ENCODE measurements around the gene GREB1. TPM values are rescaled to one million over a fixed set of nuclear protein-coding genes. Genes with fewer than 3 reads are reported as not detected.

GREB1 gene
- total RNA-seq, 1 donor from 2014 or later: 30.8 TPM

- Histone ChIP-seq H3K9ac (no peak overlapping the region), H3K27me3 (no peaks in the 10 kb centered on the region), H2AFZ (replicated peaks) (no peak overlapping the region), H3K4me2 (no peak overlapping the region), H3K27ac (no peak overlapping the region), H3K4me3 (no peak overlapping the region), H4K20me1 (ENCODE audit: low read depth) (peaks cover 41% of the 10 kb centered on the region), H3K36me3 (no peaks in the 10 kb centered on the region), H3K79me2 (ENCODE audit: low read depth) (peaks cover 72% of the 10 kb centered on the region), H3F3A (ENCODE audit: low read depth) (peaks cover 22% of the 10 kb centered on the region), H3K9me3 (ENCODE audit: low read depth) (no peaks in the 10 kb centered on the region), H3K4me1 (peaks cover 42% of the 10 kb centered on the region)
- Mint-ChIP-seq H3K4me3 (no peak overlapping the region), H3K27ac (peak overlapping the region; percentile 43), H3K9me3 (no peaks in the 10 kb centered on the region), H3K27me3 (ENCODE audit: insufficient read depth, low read depth) (peaks cover 2% of the 10 kb centered on the region), H3K36me3 (peaks cover 33% of the 10 kb centered on the region), H3K4me1 (peaks cover 61% of the 10 kb centered on the region)
- no peak for TF ChIP-seq CTCF (IDR thresholded peaks at IDR 0.05)
- no peak for TF ChIP-seq EZH2 (IDR thresholded peaks at IDR 0.05)
- TF ChIP-seq EZH2phosphoT487 (IDR thresholded peaks at IDR 0.05): no peak
- no peak for DNase-seq (ENCODE audit: low spot score)
Measured at GRCh38 chr2:11550901-11551568, 17.2 kb downstream of the GREB1 start.

- Histone ChIP-seq H3K36me3 (no peaks in the 10 kb centered on the region), H3K4me3 (no peak overlapping the region), H3K79me2 (ENCODE audit: low read depth) (peaks cover 70% of the 10 kb centered on the region), H3K27ac (no peak overlapping the region), H3K4me1 (peaks cover 43% of the 10 kb centered on the region), H2AFZ (replicated peaks) (no peak overlapping the region), H3K9me3 (ENCODE audit: low read depth) (no peaks in the 10 kb centered on the region), H3F3A (ENCODE audit: low read depth) (peaks cover 15% of the 10 kb centered on the region), H3K27me3 (no peaks in the 10 kb centered on the region), H3K9ac (no peak overlapping the region), H3K4me2 (no peak overlapping the region), H4K20me1 (ENCODE audit: low read depth) (peaks cover 40% of the 10 kb centered on the region)
- H3K27ac Mint-ChIP-seq: peak overlapping the region; percentile 43
- peaks cover 2% of the 10 kb centered on the region for H3K27me3 Mint-ChIP-seq (ENCODE audit: insufficient read depth, low read depth)
- no peak for DNase-seq (ENCODE audit: low spot score)
- peaks cover 33% of the 10 kb centered on the region for H3K36me3 Mint-ChIP-seq
- no peak for TF ChIP-seq CTCF (IDR thresholded peaks at IDR 0.05)
- TF ChIP-seq EZH2 (IDR thresholded peaks at IDR 0.05): no peak
- TF ChIP-seq EZH2phosphoT487 (IDR thresholded peaks at IDR 0.05): no peak
- H3K4me1 Mint-ChIP-seq: peaks cover 64% of the 10 kb centered on the region
- H3K9me3 Mint-ChIP-seq: no peaks in the 10 kb centered on the region
- H3K4me3 Mint-ChIP-seq: no peak overlapping the region
Measured at GRCh38 chr2:11551569-11552259, 17.9 kb downstream of the GREB1 start.

- H3K4me1 Mint-ChIP-seq: peaks cover 69% of the 10 kb centered on the region
Measured at GRCh38 chr2:11552260-11552638, 18.4 kb downstream of the GREB1 start.

More at GRCh38 chr2:11552260-11552638, 18.4 kb downstream of the GREB1 start:
- no peak overlapping the region for H3K9ac ChIP-seq
- H3K27me3 ChIP-seq: no peaks in the 10 kb centered on the region
- H3K79me2 ChIP-seq (ENCODE audit: low read depth): peaks cover 70% of the 10 kb centered on the region
- H3F3A ChIP-seq (ENCODE audit: low read depth): peaks cover 15% of the 10 kb centered on the region
- no peaks in the 10 kb centered on the region for H3K36me3 ChIP-seq
- H2AFZ ChIP-seq (replicated peaks): no peak overlapping the region
- no peaks in the 10 kb centered on the region for H3K9me3 ChIP-seq (ENCODE audit: low read depth)
- H3K27ac ChIP-seq: no peak overlapping the region
- Mint-ChIP-seq H3K9me3 (no peaks in the 10 kb centered on the region), H3K27me3 (ENCODE audit: insufficient read depth, low read depth) (peaks cover 2% of the 10 kb centered on the region), H3K36me3 (peaks cover 33% of the 10 kb centered on the region), H3K4me3 (no peak overlapping the region), H3K27ac (no peak overlapping the region)
- DNase-seq (ENCODE audit: low spot score): no peak
- H3K4me1 ChIP-seq: peaks cover 44% of the 10 kb centered on the region
- TF ChIP-seq CTCF (IDR thresholded peaks at IDR 0.05) (no peak), EZH2phosphoT487 (IDR thresholded peaks at IDR 0.05) (no peak), EZH2 (IDR thresholded peaks at IDR 0.05) (no peak)
- peaks cover 41% of the 10 kb centered on the region for H4K20me1 ChIP-seq (ENCODE audit: low read depth)
- no peak overlapping the region for H3K4me2 ChIP-seq
- H3K4me3 ChIP-seq: no peak overlapping the region
